Type B pancreatic cell (in vitro differentiated cells): ENCODE data around the gene TIMM17B. TPM values are rescaled to one million over a fixed set of nuclear protein-coding genes. Genes with fewer than 3 reads are reported as not detected.
"Not testable (repeated sequence)": the region's sequence is repeated elsewhere in the genome, so short reads cannot be mapped to it uniquely, and the experiment has no call there.

Source experiments
- DNase-seq: peaks from one replicate; pipeline ENCODE4 v3.0.0; 2021; ENCODE audit warnings: mixed read lengths; ENCODE audit not compliant: unreplicated experiment; ENCODE audit errors: extremely low spot score
- H3K27ac Mint-ChIP-seq: 2 replicates; pipeline ENCODE4 v1.8.0; 2021; ENCODE audit warnings: mild to moderate bottlenecking, mixed read lengths
- H3K27me3 Mint-ChIP-seq: 2 replicates; pipeline ENCODE4 v1.8.0; 2021; ENCODE audit warnings: mixed read lengths
- H3K36me3 Mint-ChIP-seq: 2 replicates; pipeline ENCODE4 v1.8.0; 2021; ENCODE audit warnings: mixed read lengths
- H3K4me1 Mint-ChIP-seq: one replicate; pipeline ENCODE4 v1.8.0; 2021; ENCODE audit warnings: mixed read lengths; ENCODE audit not compliant: unreplicated experiment
- H3K4me3 Mint-ChIP-seq: 2 replicates; pipeline ENCODE4 v1.8.0; 2021; ENCODE audit warnings: mild to moderate bottlenecking, mixed read lengths
- H3K9me3 Mint-ChIP-seq: 2 replicates; pipeline ENCODE4 v1.8.0; 2021; ENCODE audit warnings: mixed read lengths
- CTCF ChIP-seq: fragments of 200-600 bp; sonication (generic); conservative IDR thresholded peaks from 2 replicates; pipeline ENCODE4 v1.5.0; 2021; ENCODE audit warnings: antibody characterized with exemption, mild to moderate bottlenecking
- total RNA-seq: library from RNA; stranded (reverse); gene quantifications from 2 replicates; pipeline ENCODE4 v1.2.1, GENCODE V29; 2021; ENCODE audit warnings: low replicate concordance

TIMM17B gene
- total RNA-seq, 1 donor from 2014 or later = 77.4 TPM

- Mint-ChIP-seq H3K4me3 (peak overlapping the region; percentile 39), H3K27ac (no peak overlapping the region), H3K27me3 (peaks cover 4% of the 10 kb centered on the region), H3K4me1 (no peaks in the 10 kb centered on the region), H3K36me3 (no peaks in the 10 kb centered on the region), H3K9me3 (peaks cover 10% of the 10 kb centered on the region)
- peak; percentile 30 for TF ChIP-seq CTCF
- DNase-seq = no peak
These were observed 42.7 kb downstream of the TIMM17B start for GRCh38 chrX:48854898-48855297.

- H3K9me3 Mint-ChIP-seq, H3K27me3 Mint-ChIP-seq, DNase-seq, H3K4me3 Mint-ChIP-seq, H3K36me3 Mint-ChIP-seq, H3K4me1 Mint-ChIP-seq, H3K27ac Mint-ChIP-seq: not testable (repeated sequence)
These were observed 43.3 kb downstream of the TIMM17B start for GRCh38 chrX:48854121-48854804.

- not testable (repeated sequence) for H3K9me3 Mint-ChIP-seq, DNase-seq, H3K36me3 Mint-ChIP-seq, H3K4me1 Mint-ChIP-seq, H3K27me3 Mint-ChIP-seq, H3K4me3 Mint-ChIP-seq, H3K27ac Mint-ChIP-seq
These were observed 44.1 kb downstream of the TIMM17B start for GRCh38 chrX:48853494-48853893.

- Mint-ChIP-seq H3K27me3 (peaks cover 4% of the 10 kb centered on the region), H3K36me3 (no peaks in the 10 kb centered on the region), H3K9me3 (peaks cover 10% of the 10 kb centered on the region), H3K4me1 (no peaks in the 10 kb centered on the region), H3K4me3 (no peak overlapping the region), H3K27ac (no peak overlapping the region)
- DNase-seq = no peak
- TF ChIP-seq CTCF = no peak
These were observed 44.7 kb downstream of the TIMM17B start for GRCh38 chrX:48852857-48853256.

GRCh38 chrX:48848847-48849246 lies 48.7 kb downstream of the TIMM17B start:
- DNase-seq = no peak
- Mint-ChIP-seq H3K27me3 (no peaks in the 10 kb centered on the region), H3K9me3 (peaks cover 10% of the 10 kb centered on the region), H3K4me3 (no peak overlapping the region), H3K4me1 (no peaks in the 10 kb centered on the region), H3K36me3 (no peaks in the 10 kb centered on the region), H3K27ac (no peak overlapping the region)
- no peak for TF ChIP-seq CTCF

Other genes with a start within 250 kb of the TIMM17B start
- 0.62 and 0.82 TPM in 2 replicates for gene WAS, start 214.0 kb downstream of the TIMM17B start, total RNA-seq
- gene SUV39H1, start 201.0 kb downstream of the TIMM17B start, total RNA-seq = 6.4 and 11.5 TPM in 2 replicates
- not detected in 2 replicates for gene GLOD5, start 136.0 kb downstream of the TIMM17B start, total RNA-seq
- not detected in 2 replicates for gene GATA1, start 111.2 kb downstream of the TIMM17B start, total RNA-seq
- gene HDAC6, start 95.7 kb downstream of the TIMM17B start, total RNA-seq = 104 and 151 TPM in 2 replicates
- gene ERAS, start 71.3 kb downstream of the TIMM17B start, total RNA-seq = 0.51 TPM in 1 of 2 replicates, not detected in the other
- gene PCSK1N, start 62.2 kb downstream of the TIMM17B start, total RNA-seq = 109 and 246 TPM in 2 replicates
- 58.6 and 77.9 TPM in 2 replicates for gene PQBP1, start 162 bp upstream of the TIMM17B start, total RNA-seq
- 33.3 and 79.0 TPM in 2 replicates for gene SLC35A2, start 13.9 kb upstream of the TIMM17B start, total RNA-seq
- 9.3 and 11.5 TPM in 2 replicates for gene PIM2, start 21.3 kb upstream of the TIMM17B start, total RNA-seq
- 49.5 and 53.1 TPM in 2 replicates for gene OTUD5, start 59.8 kb upstream of the TIMM17B start, total RNA-seq
- 3.0 and 3.8 TPM in 2 replicates for gene KCND1, start 74.1 kb upstream of the TIMM17B start, total RNA-seq
- 43.3 and 54.7 TPM in 2 replicates for gene GRIPAP1, start 104.5 kb upstream of the TIMM17B start, total RNA-seq
- 29.6 and 53.9 TPM in 2 replicates for gene TFE3, start 145.6 kb upstream of the TIMM17B start, total RNA-seq
- 25.3 and 48.6 TPM in 2 replicates for gene CCDC120, start 161.2 kb upstream of the TIMM17B start, total RNA-seq
- 10.0 and 29.7 TPM in 2 replicates for gene PRAF2, start 176.2 kb upstream of the TIMM17B start, total RNA-seq
- 45.5 and 53.3 TPM in 2 replicates for gene WDR45, start 182.1 kb upstream of the TIMM17B start, total RNA-seq
- 16.4 and 17.8 TPM in 2 replicates for gene GPKOW, start 226.0 kb upstream of the TIMM17B start, total RNA-seq